Endothelial cell of umbilical vein (primary cell): ENCODE results near the gene CWC25. TPM values are rescaled to one million over a fixed set of nuclear protein-coding genes. Genes with fewer than 3 reads are reported as not detected.

Experiments used
- BruUV-seq: library from RNA; stranded (reverse); fragments of 400-500 nt; replicated peaks from 2 replicates; lab custom pipeline; 2021; lab: Mats Ljungman, UMichigan
- CTCF ChIA-PET: fragments of 300-600, 350-600 bp; sonication (Branson Sonifier 250); formaldehyde crosslinking; loops from one replicate; lab custom pipeline; 2021; ENCODE audit warnings: antibody characterized with exemption, inconsistent platforms; lab: Charles Lee
- POLR2A ChIA-PET: fragments of 300-600, 350-600 bp; sonication (Branson Sonifier 250); formaldehyde crosslinking; loops from one replicate; lab custom pipeline; 2021; ENCODE audit warnings: antibody characterized with exemption, inconsistent platforms; lab: Charles Lee
- DNase-seq: peaks from one replicate; pipeline ENCODE4 v3.0.0-alpha.2; 2011; ENCODE audit warnings: low read depth, low spot score
- FAIRE-seq: peaks from 2 replicates; lab custom pipeline; 2011; peaks lifted over from hg19 to GRCh38; lab: Jason Lieb, UNC
- H2AFZ ChIP-seq: 2 replicates; pipeline ENCODE4 v1.6.0; 2012; ENCODE audit warnings: low read depth, low read length, control low read depth, inconsistent platforms
- H3K27ac ChIP-seq: 2 replicates; pipeline ENCODE4 v1.5.1; 2011; ENCODE audit warnings: low read depth, mild to moderate bottlenecking, control low read depth, low read length, moderate library complexity; ENCODE audit not compliant: insufficient read depth
- H3K27me3 ChIP-seq, 2 experiments: 2 replicates each; pipeline versions ENCODE4 v1.6.0 to v1.6.1; 2011; ENCODE audit warnings: low read length in 2 of 2, mixed read lengths in 1 of 2; ENCODE audit not compliant: control insufficient read depth in 2 of 2, insufficient read depth in 2 of 2
- H3K36me3 ChIP-seq, 2 experiments: 2 replicates in 1 of 2; 3 replicates in 1 of 2; pipeline ENCODE4 v1.5.1; 2011; ENCODE audit warnings: low read length in 2 of 2, mild to moderate bottlenecking in 1 of 2, moderate library complexity in 1 of 2; ENCODE audit not compliant: control insufficient read depth in 2 of 2, insufficient read depth in 2 of 2; ENCODE audit errors: extremely low read depth in 1 of 2
- H3K4me1 ChIP-seq: 3 replicates; pipeline ENCODE4 v1.5.1; 2011; ENCODE audit warnings: mild to moderate bottlenecking, low read length; ENCODE audit not compliant: control insufficient read depth, insufficient read depth; ENCODE audit errors: extremely low read depth
- H3K4me2 ChIP-seq: 2 replicates; pipeline ENCODE4 v1.6.1; 2011; ENCODE audit warnings: low read length, control low read depth, mixed read lengths; ENCODE audit not compliant: insufficient read depth
- H3K4me3 ChIP-seq, 3 experiments: fragments of 200-600 bp in 1 of 3; sonication (generic), shearing (Covaris generic) in 1 of 3; replicated peaks in 1 of 3; 2 replicates each; pipeline ENCODE4 v1.5.1; 2011 to 2016; ENCODE audit warnings: control low read depth in 3 of 3, low read length in 3 of 3, mild to moderate bottlenecking in 2 of 3, inconsistent platforms in 1 of 3, low read depth in 1 of 3, moderate library complexity in 1 of 3; ENCODE audit not compliant: insufficient read depth in 1 of 3
- H3K79me2 ChIP-seq: 2 replicates; pipeline ENCODE4 v1.6.0; 2012; ENCODE audit warnings: low read length, inconsistent platforms; ENCODE audit not compliant: control insufficient read depth, insufficient read depth
- H3K9ac ChIP-seq: replicated peaks from 2 replicates; pipeline ENCODE3; 2011; ENCODE audit warnings: low read length, control low read depth; ENCODE audit not compliant: insufficient read depth; ENCODE audit errors: extremely low read depth
- H3K9me1 ChIP-seq: replicated peaks from 3 replicates; pipeline ENCODE4 v1.6.0; 2011; ENCODE audit warnings: mild to moderate bottlenecking, low read length; ENCODE audit not compliant: control insufficient read depth, insufficient read depth; ENCODE audit errors: extremely low read depth
- H3K9me3 ChIP-seq: replicated peaks from 2 replicates; pipeline ENCODE4 v1.5.1; 2012; ENCODE audit warnings: low read length, inconsistent platforms; ENCODE audit not compliant: control insufficient read depth, insufficient read depth
- H4K20me1 ChIP-seq: replicated peaks from 2 replicates; pipeline ENCODE3; 2011; ENCODE audit warnings: mild to moderate bottlenecking, low read length; ENCODE audit not compliant: control insufficient read depth, insufficient read depth; ENCODE audit errors: extremely low read depth
- CTCF ChIP-seq, 2 donors: IDR thresholded peaks; 1 replicate in 1 of 2; 2 replicates in 1 of 2; pipeline ENCODE4 v1.5.1; 2011; ENCODE audit warnings: low read length in 2 of 2, mild to moderate bottlenecking in 2 of 2, moderate library complexity in 2 of 2, control low read depth in 1 of 2, inconsistent platforms in 1 of 2, low read depth in 1 of 2; ENCODE audit not compliant: insufficient read depth in 1 of 2; ENCODE audit errors: extremely low read depth in 1 of 2
- EZH2 ChIP-seq: IDR thresholded peaks from 2 replicates; pipeline ENCODE4 v1.6.1; 2012; ENCODE audit warnings: borderline replicate concordance, low read depth, mild to moderate bottlenecking, moderate library complexity, low read length, inconsistent platforms; ENCODE audit not compliant: severe bottlenecking
- FOS ChIP-seq: IDR thresholded peaks from 2 replicates; pipeline ENCODE4 v1.6.1; 2011; ENCODE audit warnings: mild to moderate bottlenecking, low read length, moderate library complexity, borderline replicate concordance; ENCODE audit not compliant: insufficient read depth
- GATA2 ChIP-seq: IDR thresholded peaks from 2 replicates; pipeline ENCODE4 v1.7.0; 2011; ENCODE audit warnings: low read depth, mild to moderate bottlenecking, moderate library complexity, mixed read lengths, low read length; ENCODE audit not compliant: insufficient read length, insufficient read depth
- JUN ChIP-seq: IDR thresholded peaks from 2 replicates; pipeline ENCODE4 v1.6.1; 2011; ENCODE audit warnings: borderline replicate concordance, low read depth; ENCODE audit not compliant: insufficient read length, insufficient read depth
- MAX ChIP-seq: IDR thresholded peaks from 2 replicates; pipeline ENCODE4 v1.6.1; 2011; ENCODE audit not compliant: insufficient read depth, insufficient read length
- MYC ChIP-seq: IDR thresholded peaks from one replicate; pipeline ENCODE4 v1.6.1; 2011; ENCODE audit warnings: mild to moderate bottlenecking, low read depth, low read length
- POLR2A ChIP-seq: IDR thresholded peaks from 2 replicates; pipeline ENCODE4 v1.6.1; 2012; ENCODE audit warnings: low read depth, mild to moderate bottlenecking, control low read depth, low read length
- POLR2AphosphoS5 ChIP-seq: IDR thresholded peaks from 2 replicates; pipeline ENCODE4 v1.6.1; 2012; ENCODE audit warnings: low read depth, mild to moderate bottlenecking, control low read depth, low read length, moderate library complexity; ENCODE audit not compliant: insufficient read depth
- dilution Hi-C: fragments of 300-500 bp; cut with MboI; formaldehyde crosslinking; loops from one replicate; pipeline ENCODE4 v1.15.0; 2019; ENCODE audit warnings: low sequenced_read_pairs; ENCODE audit not compliant: extremely low pct_ligation_motif_present
- intact Hi-C: fragments of 100-400 bp; cut with micrococcal nuclease; formaldehyde crosslinking; loops from one replicate; pipeline ENCODE4 v1.10.0; 2022
- polyA plus RNA-seq, 4 experiments: library from polyadenylated mRNA; depleted of rRNA in 3 of 4; stranded (reverse) in 3 of 4; unstranded in 1 of 4; fragments of >200 nt; gene quantifications; 2 replicates each; pipeline versions ENCODE4 v1.2.1 to v1.2.3, GENCODE V29; 2011 to 2012; ENCODE audit warnings: missing spikeins in 1 of 4
- total RNA-seq: library from RNA; stranded (reverse); gene quantifications from 2 replicates; pipeline ENCODE4 v1.2.3, GENCODE V29; 2021

CWC25 gene
- total and polyA plus RNA-seq, 2 donors (not counting 3 experiments of a cell fraction or from before 2014, with no cell fraction given): 13.8 to 20.0 TPM

DNA sequence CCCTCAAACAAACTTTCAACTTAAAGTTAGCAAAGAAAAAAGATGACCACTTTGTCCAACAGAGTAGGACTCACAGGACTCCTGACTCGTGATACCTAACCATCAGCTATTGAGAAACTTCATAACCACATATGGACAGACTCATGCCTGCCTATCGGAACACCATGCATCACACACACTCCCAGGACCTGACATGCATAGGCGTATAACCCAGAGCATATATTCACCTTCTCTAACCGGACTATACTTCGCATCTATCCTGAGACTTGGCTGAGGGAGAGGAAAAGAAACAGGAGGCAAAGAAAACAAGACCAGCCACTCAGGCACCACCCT lies 28.0 kb downstream of the CWC25 start:
- no peak overlapping the region for H3K4me3 ChIP-seq
- peak overlapping the region; percentile 88 for H3K4me2 ChIP-seq
- H3K27ac ChIP-seq: no peak overlapping the region
- TF ChIP-seq JUN: no peak
- TF ChIP-seq GATA2: no peak
- no peak for TF ChIP-seq EZH2
- TF ChIP-seq POLR2A: no peak
- TF ChIP-seq CTCF (IDR thresholded peaks at IDR 0.05; ENCODE audit: extremely low read depth in 1 of 2, insufficient read depth in 1 of 2, low read depth in 1 of 2, low read length in 2 of 2): no peak
- TF ChIP-seq MYC: no peak
- no peak for TF ChIP-seq MAX
- TF ChIP-seq FOS: no peak
- TF ChIP-seq POLR2AphosphoS5: no peak
- H3K4me1 ChIP-seq: peaks cover 17% of the 10 kb centered on the region
- H3K27me3 ChIP-seq: no peaks in the 10 kb centered on the region
- DNase-seq (no peak), FAIRE-seq (no peak)
- POLR2A ChIA-PET: no interaction called here
- dilution Hi-C loops (no loop called here), intact Hi-C loops (no loop called here)
- BruUV-seq: no TSS peak
- CTCF ChIA-PET: no interaction called here
- H4K20me1 ChIP-seq: no peaks in the 10 kb centered on the region
- H3K9me1 ChIP-seq: no peaks in the 10 kb centered on the region
- H3K36me3 ChIP-seq: peaks cover 6 to 14% of the 10 kb centered on the region in 2 experiments
- H3K9ac ChIP-seq: no peak overlapping the region
- H3K79me2 ChIP-seq: peaks cover 51% of the 10 kb centered on the region
- no peaks in the 10 kb centered on the region for H3K9me3 ChIP-seq
- no peak overlapping the region for H2AFZ ChIP-seq
